ENCODE measurements around the gene PTPN7. TPM values are rescaled to one million over a fixed set of nuclear protein-coding genes. Genes with fewer than 3 reads are reported as not detected.
"Not testable (repeated sequence)": the region's sequence is repeated elsewhere in the genome, so short reads cannot be mapped to it uniquely, and the experiment has no call there.

Gene PTPN7
- total and polyA plus RNA-seq, 8 donors, result 1.0 to 11.7 (median 1.5) TPM

GRCh38 chr1:202144402-202145067, 15.9 kb downstream of the PTPN7 start, which contains the start of gene ARL8A:
Gene ARL8A (minus strand): TSS chr1:202144737. CDS start chr1:202144572, 165 bp downstream.
- peak; percentile 81 for ATAC-seq
- Histone ChIP-seq H3K27ac (peak within 1 kb of the TSS; percentile 89 to 98), H3K27me3 (no peaks in the 10 kb centered on the region), H3K36me3 (peaks cover 0 to 26% of the 10 kb centered on the region in 2 donors), H3K9me3 (no peaks in the 10 kb centered on the region), H3K4me1 (peaks cover 13 to 40% of the 10 kb centered on the region in 2 donors), H3K4me3 (peak within 1 kb of the TSS; percentile 92 to 96)
- no peak for TF ChIP-seq CTCF (IDR thresholded peaks at IDR 0.05)
- DNase-seq, result peak in 3 of 4 donors; percentile 69 to 97 (median 81)
- intact Hi-C loops (cut with DNase I), result no loop called here

- Histone ChIP-seq H3K9me3 (no peaks in the 10 kb centered on the region), H3K27ac (peak overlapping the region; percentile 89 to 98), H3K36me3 (peaks cover 0 to 26% of the 10 kb centered on the region in 2 donors), H3K27me3 (no peaks in the 10 kb centered on the region), H3K4me1 (peaks cover 13 to 40% of the 10 kb centered on the region in 2 donors), H3K4me3 (peak overlapping the region; percentile 92 to 96)
- intact Hi-C loops (cut with DNase I), result no loop called here
- no peak for TF ChIP-seq CTCF (IDR thresholded peaks at IDR 0.05)
- ATAC-seq, result peak; percentile 62
- peak in 3 of 4 donors; percentile 47 to 92 (median 66) for DNase-seq
These were observed 16.5 kb downstream of the PTPN7 start for GRCh38 chr1:202143768-202144401.

GRCh38 chr1:202143011-202143767, 17.2 kb downstream of the PTPN7 start:
- no peaks in the 10 kb centered on the region for H3K9me3 ChIP-seq
- peaks cover 0 to 29% of the 10 kb centered on the region in 2 donors for H3K36me3 ChIP-seq
- H3K4me3 ChIP-seq, result peak overlapping the region; percentile 92 to 96
- H3K27me3 ChIP-seq, result no peaks in the 10 kb centered on the region
- peaks cover 13 to 40% of the 10 kb centered on the region in 2 donors for H3K4me1 ChIP-seq
- intact Hi-C loops (cut with DNase I), result no loop called here
- H3K27ac ChIP-seq, result peak overlapping the region; percentile 89 to 98
- ATAC-seq, result peak; percentile 61
- no peak for TF ChIP-seq CTCF (IDR thresholded peaks at IDR 0.05)
- DNase-seq, result peak in 2 of 4 donors; percentile 72 to 86

- Histone ChIP-seq H3K36me3 (peaks cover 0 to 42% of the 10 kb centered on the region in 2 donors), H3K4me1 (peaks cover 13 to 40% of the 10 kb centered on the region in 2 donors)
- H3K4me3 ChIP-seq; H3K27me3 ChIP-seq; DNase-seq; H3K27ac ChIP-seq; intact Hi-C loops (cut with DNase I); ATAC-seq; H3K9me3 ChIP-seq: not testable (repeated sequence)
These were observed 18.9 kb downstream of the PTPN7 start for GRCh38 chr1:202141468-202141867.

- ATAC-seq (no peak), DNase-seq (no peak)
- Histone ChIP-seq H3K36me3 (peaks cover 2 to 48% of the 10 kb centered on the region in 2 donors), H3K27ac (no peak overlapping the region), H3K27me3 (no peaks in the 10 kb centered on the region), H3K4me1 (peaks cover 13 to 40% of the 10 kb centered on the region in 2 donors), H3K9me3 (no peaks in the 10 kb centered on the region), H3K4me3 (no peak overlapping the region)
- no peak for TF ChIP-seq CTCF (IDR thresholded peaks at IDR 0.05)
- intact Hi-C loops (cut with DNase I), result no loop called here
These were observed 19.6 kb downstream of the PTPN7 start for GRCh38 chr1:202140833-202141232.
